ENCODE measurements around the gene ABAT. TPM values are rescaled to one million over a fixed set of nuclear protein-coding genes. Genes with fewer than 3 reads are reported as not detected.

Gene ABAT
- total RNA-seq, 2 experiments from 2014 or later = 2.0 to 6.7 TPM

GRCh38 chr16:8678068-8678927 is 3.9 kb downstream of the ABAT start:
- ChIA-PET POLR2A (interaction anchor here (0.8 kb wide), 1 partner anchor 48 kb away, joined by 3 read pairs; no protein-coding TSS in a partner anchor), CTCF (ENCODE audit: unreplicated experiment) (no interaction called here)
- Histone ChIP-seq H3K36me3 (ENCODE audit: insufficient read depth, low read length) (no peaks in the 10 kb centered on the region), H2AFZ (ENCODE audit: low read length) (no peak overlapping the region), H3K4me2 (ENCODE audit: low read length) (no peak overlapping the region), H3K4me3 (ENCODE audit: low read depth, low read length, poor library complexity, severe bottlenecking) (no peak overlapping the region), H3K9me2 (ENCODE audit: insufficient read depth, low read length) (no peaks in the 10 kb centered on the region), H3K27ac (ENCODE audit: low read depth, low read length, poor library complexity, severe bottlenecking) (no peak overlapping the region), H4K20me1 (ENCODE audit: insufficient read depth, low read length) (no peaks in the 10 kb centered on the region), H3K79me2 (ENCODE audit: insufficient read depth, low read depth, low read length) (no peaks in the 10 kb centered on the region), H3K4me1 (ENCODE audit: insufficient read depth, low read length, poor library complexity, severe bottlenecking) (peaks cover 8% of the 10 kb centered on the region), H3K9me3 (ENCODE audit: low read length) (no peaks in the 10 kb centered on the region)
- TF ChIP-seq, protein P1, sequence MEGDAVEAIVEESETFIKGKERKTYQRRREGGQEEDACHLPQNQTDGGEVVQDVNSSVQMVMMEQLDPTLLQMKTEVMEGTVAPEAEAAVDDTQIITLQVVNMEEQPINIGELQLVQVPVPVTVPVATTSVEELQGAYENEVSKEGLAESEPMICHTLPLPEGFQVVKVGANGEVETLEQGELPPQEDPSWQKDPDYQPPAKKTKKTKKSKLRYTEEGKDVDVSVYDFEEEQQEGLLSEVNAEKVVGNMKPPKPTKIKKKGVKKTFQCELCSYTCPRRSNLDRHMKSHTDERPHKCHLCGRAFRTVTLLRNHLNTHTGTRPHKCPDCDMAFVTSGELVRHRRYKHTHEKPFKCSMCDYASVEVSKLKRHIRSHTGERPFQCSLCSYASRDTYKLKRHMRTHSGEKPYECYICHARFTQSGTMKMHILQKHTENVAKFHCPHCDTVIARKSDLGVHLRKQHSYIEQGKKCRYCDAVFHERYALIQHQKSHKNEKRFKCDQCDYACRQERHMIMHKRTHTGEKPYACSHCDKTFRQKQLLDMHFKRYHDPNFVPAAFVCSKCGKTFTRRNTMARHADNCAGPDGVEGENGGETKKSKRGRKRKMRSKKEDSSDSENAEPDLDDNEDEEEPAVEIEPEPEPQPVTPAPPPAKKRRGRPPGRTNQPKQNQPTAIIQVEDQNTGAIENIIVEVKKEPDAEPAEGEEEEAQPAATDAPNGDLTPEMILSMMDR (conservative IDR thresholded peaks at IDR 0.05; ENCODE audit: low read length) = no peak
- TF ChIP-seq EZH2phosphoT487 (IDR thresholded peaks at IDR 0.05; ENCODE audit: borderline replicate concordance, low read depth, low read length) = no peak
- no TSS peak for BruUV-seq (replicated peaks)
- intact Hi-C loops (cut with micrococcal nuclease; ENCODE audit: unreplicated experiment) = no loop called here
- no peak for DNase-seq (ENCODE audit: low spot score)

GRCh38 chr16:8679151-8679550 is 4.7 kb downstream of the ABAT start:
- intact Hi-C loops (cut with micrococcal nuclease; ENCODE audit: unreplicated experiment) = no loop called here
- H2AFZ ChIP-seq (ENCODE audit: low read length) = no peak overlapping the region
- H3K36me3 ChIP-seq (ENCODE audit: insufficient read depth, low read length) = no peaks in the 10 kb centered on the region
- peaks cover 8% of the 10 kb centered on the region for H3K4me1 ChIP-seq (ENCODE audit: insufficient read depth, low read length, poor library complexity, severe bottlenecking)
- no peaks in the 10 kb centered on the region for H4K20me1 ChIP-seq (ENCODE audit: insufficient read depth, low read length)
- CTCF ChIA-PET (ENCODE audit: unreplicated experiment) = no interaction called here
- no TSS peak for BruUV-seq (replicated peaks)
- no peaks in the 10 kb centered on the region for H3K79me2 ChIP-seq (ENCODE audit: insufficient read depth, low read depth, low read length)
- DNase-seq (ENCODE audit: low spot score) = no peak
- no peak overlapping the region for H3K4me2 ChIP-seq (ENCODE audit: low read length)
- TF ChIP-seq EZH2phosphoT487 (IDR thresholded peaks at IDR 0.05; ENCODE audit: borderline replicate concordance, low read depth, low read length) = no peak
- TF ChIP-seq, protein P1 (conservative IDR thresholded peaks at IDR 0.05; ENCODE audit: low read length) = no peak
- H3K9me3 ChIP-seq (ENCODE audit: low read length) = no peaks in the 10 kb centered on the region
- no peaks in the 10 kb centered on the region for H3K9me2 ChIP-seq (ENCODE audit: insufficient read depth, low read length)
- no peak overlapping the region for H3K4me3 ChIP-seq (ENCODE audit: low read depth, low read length, poor library complexity, severe bottlenecking)
- no peak overlapping the region for H3K27ac ChIP-seq (ENCODE audit: low read depth, low read length, poor library complexity, severe bottlenecking)
- POLR2A ChIA-PET = interaction anchor here (0.6 to 0.8 kb wide), 2 partner anchors 18 to 47 kb away, joined by 3 read pairs; no protein-coding TSS in a partner anchor

Measured in OCI-LY7 (cell line).